AG04450 (cell line): ENCODE measurements around the gene L2HGDH. TPM values are rescaled to one million over a fixed set of nuclear protein-coding genes. Genes with fewer than 3 reads are reported as not detected.
A peak's percentile ranks its signal among the peaks of the same experiment; 100 is the strongest.
"Not testable (repeated sequence)": the region's sequence is repeated elsewhere in the genome, so short reads cannot be mapped to it uniquely, and the experiment has no call there.

Experiments
- CTCF ChIA-PET: fragments of 300-600, 350-600 bp; formaldehyde crosslinking; extraction: SDS; loops from one replicate; lab custom pipeline; 2022; ENCODE audit warnings: antibody characterized with exemption, inconsistent platforms; lab: Charles Lee
- POLR2A ChIA-PET: fragments of 350-600 bp; formaldehyde crosslinking; extraction: SDS; loops from one replicate; lab custom pipeline; 2021; ENCODE audit warnings: antibody characterized with exemption, inconsistent platforms; lab: Yijun Ruan, JAX
- DNase-seq: peaks from one replicate; pipeline ENCODE4 v3.0.0-alpha.2; 2011; ENCODE audit warnings: low read depth, low spot score
- H3K27ac ChIP-seq: one replicate; pipeline ENCODE4 v1.5.1; 2012; ENCODE audit warnings: low read depth, low read length, control low read depth
- H3K27me3 ChIP-seq: one replicate; pipeline ENCODE4 v1.6.0; 2012; ENCODE audit warnings: low read length; ENCODE audit not compliant: control insufficient read depth, insufficient read depth
- H3K4me3 ChIP-seq: 2 replicates; pipeline ENCODE4 v1.5.1; 2011; ENCODE audit warnings: mild to moderate bottlenecking, low read depth, low read length, control low read depth
- H3K9me3 ChIP-seq: 2 replicates; pipeline ENCODE4 v1.5.1; 2012; ENCODE audit warnings: low read length; ENCODE audit not compliant: control insufficient read depth, insufficient read depth
- polyA plus RNA-seq: library from polyadenylated mRNA; depleted of rRNA; stranded (reverse); fragments of >200 nt; gene quantifications from 2 replicates; pipeline ENCODE4 v1.2.3, GENCODE V29; 2011
- TF ChIP-seq, protein P1 (sequence below): IDR thresholded peaks from 2 replicates; pipeline ENCODE4 v1.5.1; 2011; ENCODE audit warnings: low read depth, low read length, control low read depth, inconsistent platforms

L2HGDH gene
- polyA plus RNA-seq, 1 experiment = 3.6 TPM

DNA sequence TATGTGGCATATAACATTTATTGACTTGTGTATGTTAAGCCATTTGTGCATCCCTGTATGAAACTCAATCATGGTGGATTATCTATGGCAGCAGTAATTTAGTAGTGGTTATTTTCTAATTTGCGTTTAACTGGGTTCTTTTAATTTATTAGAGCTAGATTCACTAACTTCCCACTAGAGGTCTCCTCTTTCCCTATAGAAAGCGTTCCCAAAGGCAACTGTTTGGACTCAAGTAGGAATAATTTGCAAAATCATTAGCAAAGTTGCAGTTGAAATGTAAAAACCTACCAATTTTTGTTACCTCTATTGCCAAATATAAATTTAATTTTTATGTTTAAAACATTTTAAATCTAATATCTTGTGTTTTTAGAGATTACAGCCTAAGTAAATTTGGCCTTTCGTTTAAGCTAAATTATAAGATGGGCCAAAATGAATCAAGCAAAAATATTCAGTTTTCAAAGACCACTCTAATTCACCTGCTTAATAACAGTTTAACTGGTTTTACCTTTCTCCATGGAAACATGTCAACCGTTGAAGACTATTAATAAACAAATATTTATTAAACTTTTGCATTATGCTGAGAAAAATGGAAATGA, 6.1 kb upstream of the L2HGDH start:
- no peaks in the 10 kb centered on the region for H3K27me3 ChIP-seq
- no peak overlapping the region for H3K4me3 ChIP-seq
- no peaks in the 10 kb centered on the region for H3K9me3 ChIP-seq
- ChIA-PET POLR2A (interaction anchor here (0.6 kb wide), 1 partner anchor 397 kb away, joined by 3 read pairs; no protein-coding TSS in a partner anchor), CTCF (interaction anchor here (0.6 to 1.9 kb wide), 26 partner anchors 9 to 1634 kb away, joined by 3 to 10 read pairs (median 4); partner anchors contain the start of gene MAP4K5)
- TF ChIP-seq, protein P1, sequence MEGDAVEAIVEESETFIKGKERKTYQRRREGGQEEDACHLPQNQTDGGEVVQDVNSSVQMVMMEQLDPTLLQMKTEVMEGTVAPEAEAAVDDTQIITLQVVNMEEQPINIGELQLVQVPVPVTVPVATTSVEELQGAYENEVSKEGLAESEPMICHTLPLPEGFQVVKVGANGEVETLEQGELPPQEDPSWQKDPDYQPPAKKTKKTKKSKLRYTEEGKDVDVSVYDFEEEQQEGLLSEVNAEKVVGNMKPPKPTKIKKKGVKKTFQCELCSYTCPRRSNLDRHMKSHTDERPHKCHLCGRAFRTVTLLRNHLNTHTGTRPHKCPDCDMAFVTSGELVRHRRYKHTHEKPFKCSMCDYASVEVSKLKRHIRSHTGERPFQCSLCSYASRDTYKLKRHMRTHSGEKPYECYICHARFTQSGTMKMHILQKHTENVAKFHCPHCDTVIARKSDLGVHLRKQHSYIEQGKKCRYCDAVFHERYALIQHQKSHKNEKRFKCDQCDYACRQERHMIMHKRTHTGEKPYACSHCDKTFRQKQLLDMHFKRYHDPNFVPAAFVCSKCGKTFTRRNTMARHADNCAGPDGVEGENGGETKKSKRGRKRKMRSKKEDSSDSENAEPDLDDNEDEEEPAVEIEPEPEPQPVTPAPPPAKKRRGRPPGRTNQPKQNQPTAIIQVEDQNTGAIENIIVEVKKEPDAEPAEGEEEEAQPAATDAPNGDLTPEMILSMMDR = peak; percentile 78
- no peak for DNase-seq
- H3K27ac ChIP-seq = no peak overlapping the region

DNA sequence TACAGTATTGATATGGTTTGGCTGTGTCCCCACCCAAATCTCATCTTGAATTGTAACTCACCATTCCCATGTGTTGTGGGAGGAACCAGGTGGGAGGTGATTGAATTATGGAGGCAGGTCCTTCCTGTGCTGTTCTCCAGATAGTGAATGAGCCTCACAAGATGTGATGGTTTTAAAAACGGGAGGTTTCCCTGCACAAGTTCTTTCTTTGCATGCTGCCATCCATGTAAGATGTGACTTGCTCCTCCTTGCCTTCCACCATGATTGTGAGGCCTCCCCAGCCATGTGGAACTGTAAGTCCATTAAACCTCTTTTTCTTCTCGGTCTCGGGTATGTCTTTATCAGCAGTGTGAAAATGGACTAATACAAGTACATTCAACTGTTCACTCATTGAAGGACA, 2.1 kb upstream of the L2HGDH start:
- H3K4me3 ChIP-seq, POLR2A ChIA-PET, DNase-seq, H3K27me3 ChIP-seq, CTCF ChIA-PET, H3K9me3 ChIP-seq, H3K27ac ChIP-seq: not testable (repeated sequence)

DNA sequence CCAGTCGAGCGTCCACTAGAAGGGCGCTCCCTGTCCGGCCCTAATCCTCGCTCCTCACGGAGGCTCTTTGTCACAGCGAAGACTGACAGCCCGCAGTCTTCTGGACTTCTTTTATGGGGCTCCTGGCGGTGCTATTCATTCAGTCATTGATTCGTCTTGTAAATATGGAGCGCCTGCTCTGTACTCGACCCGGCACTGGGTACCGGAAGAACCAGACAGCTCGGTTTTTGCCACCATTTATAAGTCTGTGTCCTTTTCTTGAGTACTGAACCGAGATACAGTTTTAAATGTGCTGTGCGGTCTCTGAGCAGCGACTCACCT, 665 bp upstream of the L2HGDH start:
- TF ChIP-seq, protein P1 = no peak
- H3K4me3 ChIP-seq = peak overlapping the region; percentile 88
- H3K27me3 ChIP-seq = no peaks in the 10 kb centered on the region
- ChIA-PET CTCF (interaction anchor here (0.6 to 2.2 kb wide), 4 partner anchors 8 to 451 kb away, joined by 3 to 10 read pairs (median 6); no protein-coding TSS in a partner anchor), POLR2A (interaction anchor here (0.6 to 0.9 kb wide), 7 partner anchors 8 to 445 kb away, joined by 3 to 11 read pairs (median 3); partner anchors contain the start of gene ATL1)
- no peaks in the 10 kb centered on the region for H3K9me3 ChIP-seq
- peak overlapping the region; percentile 93 for H3K27ac ChIP-seq
- DNase-seq = no peak

DNA sequence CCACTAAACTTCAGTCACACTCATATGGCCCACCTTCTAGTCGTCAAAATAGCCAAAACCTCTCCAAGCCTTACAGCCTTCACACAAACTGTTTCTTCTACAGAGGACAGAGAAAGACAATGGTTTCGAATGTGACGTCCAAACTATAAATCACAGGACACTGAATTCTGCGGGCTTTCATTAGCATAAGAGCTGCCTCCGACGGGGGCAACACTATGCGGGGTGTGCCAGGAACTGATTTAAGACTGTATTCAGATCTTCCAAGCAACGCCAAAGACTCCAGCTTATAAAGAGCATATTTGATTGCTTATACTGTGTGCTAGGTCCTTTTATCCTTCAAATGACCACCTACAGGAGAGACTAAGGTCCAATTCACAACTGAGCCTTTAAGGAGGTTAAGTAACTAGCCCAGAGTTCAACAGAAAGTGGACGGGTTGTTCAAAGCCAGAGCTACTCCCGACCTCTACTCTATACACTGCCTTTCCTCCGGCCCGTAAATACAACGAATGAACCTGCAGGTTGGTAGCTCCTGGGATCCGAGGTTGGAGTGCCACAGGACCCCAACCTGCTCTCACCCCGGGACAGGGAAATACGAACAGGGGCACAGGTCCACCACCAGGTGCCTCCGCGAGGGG, 575 bp downstream of the L2HGDH start:
- H3K9me3 ChIP-seq = no peaks in the 10 kb centered on the region
- ChIA-PET POLR2A (interaction anchor here (0.8 to 1.1 kb wide), 3 partner anchors 10 to 444 kb away, joined by 3 to 11 read pairs (median 5); partner anchors contain the start of gene SOS2), CTCF (interaction anchor here (1.1 to 2.2 kb wide), 4 partner anchors 9 to 449 kb away, joined by 4 to 10 read pairs (median 7); no protein-coding TSS in a partner anchor)
- no peak for DNase-seq
- TF ChIP-seq, protein P1 = peak; percentile 50
- H3K27me3 ChIP-seq = no peaks in the 10 kb centered on the region
- H3K4me3 ChIP-seq = peak overlapping the region; percentile 88
- no peak overlapping the region for H3K27ac ChIP-seq

DNA sequence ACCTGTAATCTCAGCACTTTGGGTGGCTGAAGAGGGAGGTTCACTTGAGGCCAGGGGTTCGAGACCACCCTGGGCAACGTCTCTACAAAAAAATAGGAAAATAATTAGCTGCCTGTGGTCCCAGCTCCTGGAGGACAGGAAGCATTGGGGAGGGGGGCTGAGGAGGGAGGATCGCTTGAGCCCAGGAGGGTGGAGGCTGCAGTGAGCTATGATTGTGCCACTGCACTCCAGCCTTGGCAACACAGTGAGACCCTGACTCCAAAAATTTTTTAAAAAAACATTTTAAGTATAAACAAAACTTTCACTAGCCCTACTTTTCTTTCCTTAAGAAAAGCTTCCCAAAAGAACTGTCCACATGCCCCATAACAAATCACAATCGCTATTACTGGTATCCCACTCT, 1.6 kb downstream of the L2HGDH start:
- POLR2A ChIA-PET = interaction anchor here (1.1 kb wide), 1 partner anchor 79 kb away, joined by 3 read pairs; the partner anchor contains the start of gene SOS2
- CTCF ChIA-PET = interaction anchor here (1.0 to 2.2 kb wide), 3 partner anchors 10 to 233 kb away, joined by 3 to 10 read pairs (median 6); no protein-coding TSS in a partner anchor

More for the DNA sequence above, 1.6 kb downstream of the L2HGDH start:
- TF ChIP-seq, protein P1 = no peak
- no peaks in the 10 kb centered on the region for H3K27me3 ChIP-seq
- DNase-seq = no peak
- H3K4me3 ChIP-seq = no peak overlapping the region
- H3K27ac ChIP-seq = no peak overlapping the region
- H3K9me3 ChIP-seq = no peaks in the 10 kb centered on the region
